Islet of Langerhans (tissue), 1 donor: ENCODE results near the gene RNASEH2C.
A peak's percentile ranks its signal among the peaks of the same experiment; 100 is the strongest.
"Not testable (repeated sequence)": the region's sequence is repeated elsewhere in the genome, so short reads cannot be mapped to it uniquely, and the experiment has no call there.

ENCODE experiments used
- FAIRE-seq: peaks from one replicate; lab custom pipeline; 2011; peaks lifted over from hg19 to GRCh38; lab: Jason Lieb, UNC

The RNASEH2C gene

DNA sequence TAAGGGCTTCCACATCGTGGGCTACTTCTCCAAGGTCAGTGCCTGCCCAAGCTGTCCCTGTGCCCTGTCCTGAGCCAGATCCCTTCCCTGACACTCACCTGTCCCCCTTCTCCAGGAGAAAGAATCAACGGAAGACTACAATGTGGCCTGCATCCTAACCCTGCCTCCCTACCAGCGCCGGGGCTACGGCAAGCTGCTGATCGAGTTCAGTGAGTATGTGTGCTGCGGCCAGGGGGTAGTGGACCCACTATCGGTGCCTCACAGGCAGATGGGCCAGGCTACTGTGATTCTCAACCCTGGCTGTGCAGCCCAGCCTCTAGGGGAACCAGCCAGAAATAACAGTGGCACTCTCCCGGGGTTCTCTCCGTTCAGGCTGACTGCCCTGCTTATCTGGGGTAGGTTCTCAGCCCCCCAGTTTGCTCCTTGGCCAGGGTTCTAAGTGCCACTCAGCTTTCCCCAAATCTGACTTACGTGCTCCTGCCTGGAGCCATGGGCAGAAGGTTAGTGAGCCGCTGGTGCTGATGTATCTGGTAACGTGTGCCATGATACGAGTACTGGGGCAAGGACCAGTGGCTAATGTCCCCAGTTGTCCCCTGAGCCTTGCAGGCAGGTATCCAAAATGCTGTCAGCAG, 3.7 kb downstream of the RNASEH2C start:
- FAIRE-seq, result no peak

DNA sequence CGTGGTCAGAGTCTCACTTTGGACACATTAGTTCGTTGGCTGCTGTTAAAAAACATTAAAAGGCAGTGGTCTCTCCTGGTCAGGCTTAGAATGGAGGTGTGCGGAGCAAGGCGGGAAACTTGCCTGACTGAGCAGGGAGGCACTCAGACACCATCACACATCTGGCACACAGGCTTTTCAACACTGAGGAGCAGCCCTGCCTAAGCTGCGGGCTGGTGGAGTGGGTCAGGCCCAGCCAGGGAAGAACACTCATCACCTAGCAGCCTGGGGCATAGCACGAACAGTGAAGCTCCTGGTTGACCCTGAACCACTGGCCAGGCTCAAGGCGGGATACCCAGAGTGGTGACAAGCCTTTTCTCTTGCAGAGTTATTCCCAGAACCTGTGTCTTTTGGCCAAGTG, 4.3 kb downstream of the RNASEH2C start:
- no peak for FAIRE-seq

DNA sequence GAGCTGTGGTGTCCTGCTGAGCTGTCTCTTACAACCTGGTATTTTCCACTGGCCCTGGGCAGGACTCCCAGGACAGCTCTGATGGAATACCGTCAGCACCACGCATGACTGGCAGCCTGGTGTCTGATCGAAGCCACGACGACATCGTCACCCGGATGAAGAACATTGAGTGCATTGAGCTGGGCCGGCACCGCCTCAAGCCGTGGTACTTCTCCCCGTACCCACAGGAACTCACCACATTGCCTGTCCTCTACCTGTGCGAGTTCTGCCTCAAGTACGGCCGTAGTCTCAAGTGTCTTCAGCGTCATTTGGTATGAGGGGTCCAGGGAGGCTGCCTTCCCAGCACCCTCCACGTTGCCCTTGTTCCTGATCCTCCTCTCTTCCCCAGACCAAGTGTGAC, 6.2 kb downstream of the RNASEH2C start:
- FAIRE-seq, result no peak

DNA sequence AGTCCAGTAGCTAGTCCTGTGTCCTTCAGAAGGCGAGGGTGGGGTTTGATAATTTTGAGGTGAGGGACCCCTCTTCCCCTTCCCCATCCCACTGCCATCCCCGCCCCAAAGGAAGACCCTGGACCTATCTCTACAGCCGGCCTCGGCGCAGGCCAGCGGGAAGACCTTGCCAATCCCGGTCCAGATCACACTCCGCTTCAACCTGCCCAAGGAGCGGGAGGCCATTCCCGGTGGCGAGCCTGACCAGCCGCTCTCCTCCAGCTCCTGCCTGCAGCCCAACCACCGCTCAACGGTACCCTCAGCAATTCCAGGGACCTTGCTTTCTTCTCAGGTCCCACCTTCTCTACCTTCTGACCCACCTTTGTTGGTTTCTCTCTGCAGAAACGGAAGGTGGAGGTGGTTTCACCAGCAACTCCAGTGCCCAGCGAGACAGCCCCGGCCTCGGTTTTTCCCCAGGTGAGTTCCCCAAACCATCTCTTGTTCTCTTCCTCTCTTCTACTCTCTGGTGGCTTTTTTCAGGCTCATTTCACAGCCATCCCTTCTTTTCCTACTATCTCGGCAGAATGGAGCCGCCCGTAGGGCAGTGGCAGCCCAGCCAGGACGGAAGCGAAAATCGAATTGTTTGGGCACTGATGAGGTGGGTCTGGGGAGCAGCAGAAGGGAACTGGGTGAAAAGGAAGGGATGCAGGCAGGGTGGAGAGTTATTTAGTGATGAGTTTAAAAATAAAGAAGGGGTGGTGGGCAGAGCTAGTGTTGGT, 7.2 kb downstream of the RNASEH2C start:
- no peak for FAIRE-seq

DNA sequence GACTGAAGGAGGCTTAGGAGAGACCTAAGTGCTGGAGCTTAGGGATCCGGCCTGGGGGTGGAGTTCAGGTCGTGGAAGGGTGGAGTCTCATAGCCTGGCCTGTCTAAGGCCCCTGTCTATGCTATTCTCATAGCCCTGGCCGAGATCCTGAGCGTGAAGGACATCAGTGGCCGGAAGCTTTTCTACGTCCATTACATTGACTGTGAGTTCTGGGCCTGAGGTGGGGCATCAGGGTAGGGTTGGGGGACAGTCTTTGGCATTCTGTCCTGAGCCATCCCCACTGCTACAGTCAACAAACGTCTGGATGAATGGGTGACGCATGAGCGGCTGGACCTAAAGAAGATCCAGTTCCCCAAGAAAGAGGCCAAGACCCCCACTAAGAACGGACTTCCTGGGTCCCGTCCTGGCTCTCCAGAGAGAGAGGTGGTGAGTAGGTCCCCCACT, 7.9 kb downstream of the RNASEH2C start:
- no peak for FAIRE-seq

DNA sequence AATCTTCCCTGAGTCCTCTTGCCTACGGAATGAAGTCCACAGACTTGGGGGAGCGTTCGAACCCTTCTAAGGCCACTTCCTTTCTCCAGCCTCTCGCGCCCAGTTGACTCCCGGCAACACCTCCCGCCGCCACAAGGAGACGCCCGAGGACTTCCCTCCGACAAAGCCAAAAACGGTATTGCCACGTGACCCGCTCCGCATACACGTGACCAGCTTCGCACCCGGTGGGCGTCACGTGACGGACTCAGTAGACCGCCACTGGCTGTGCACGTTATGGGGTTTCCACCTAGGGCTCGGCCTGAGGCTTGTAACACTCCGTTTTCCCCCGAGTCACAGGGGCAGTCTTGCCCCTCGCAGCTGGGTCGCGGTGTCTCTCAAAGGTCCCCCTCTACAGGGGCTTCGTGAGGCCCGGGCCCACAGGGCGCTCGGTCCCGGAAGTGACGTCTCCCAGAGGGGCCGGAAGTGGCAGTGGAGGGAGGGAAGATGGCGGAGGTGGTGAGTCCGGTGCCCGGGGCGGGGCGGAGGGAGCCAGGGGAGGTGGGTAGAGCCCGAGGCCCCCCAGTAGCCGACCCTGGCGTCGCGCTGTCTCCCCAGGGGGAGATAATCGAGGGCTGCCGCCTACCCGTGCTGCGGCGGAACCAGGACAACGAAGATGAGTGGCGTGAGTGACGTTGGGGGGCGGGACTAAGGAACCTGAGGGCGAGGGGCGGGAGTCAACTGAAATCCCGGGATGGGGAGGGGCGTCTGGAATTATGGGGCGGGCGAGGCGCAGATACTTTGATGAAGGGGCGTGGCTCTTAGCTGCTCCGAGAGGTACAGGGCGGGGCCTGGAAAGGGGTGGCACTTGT, 8.6 kb downstream of the RNASEH2C start, which contains the start of gene KAT5:
Gene KAT5 (plus strand): TSS at position 468 of the 848 bp plus-strand sequence. CDS start 16 bp downstream, at position 484.
- FAIRE-seq, result peak; percentile 13

DNA sequence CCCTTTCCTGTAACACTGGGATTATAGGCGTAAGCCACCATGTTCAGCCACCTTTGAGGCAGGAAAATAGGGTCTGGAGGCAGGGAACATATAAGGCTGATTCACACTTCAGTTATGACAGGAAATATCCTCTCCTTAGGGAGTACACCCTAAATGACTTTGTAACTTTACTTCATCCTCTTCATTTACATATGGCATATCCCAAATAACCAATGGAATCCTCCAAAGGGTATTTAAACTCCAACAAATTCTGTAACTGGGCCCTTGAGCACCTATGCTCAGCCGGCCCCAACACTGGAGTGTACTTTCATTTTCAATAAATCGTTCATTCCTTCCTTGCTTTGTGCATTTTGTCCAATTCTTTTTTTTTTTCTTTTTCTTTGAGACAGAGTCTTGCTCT, 10.2 kb downstream of the RNASEH2C start:
- no peak for FAIRE-seq

DNA sequence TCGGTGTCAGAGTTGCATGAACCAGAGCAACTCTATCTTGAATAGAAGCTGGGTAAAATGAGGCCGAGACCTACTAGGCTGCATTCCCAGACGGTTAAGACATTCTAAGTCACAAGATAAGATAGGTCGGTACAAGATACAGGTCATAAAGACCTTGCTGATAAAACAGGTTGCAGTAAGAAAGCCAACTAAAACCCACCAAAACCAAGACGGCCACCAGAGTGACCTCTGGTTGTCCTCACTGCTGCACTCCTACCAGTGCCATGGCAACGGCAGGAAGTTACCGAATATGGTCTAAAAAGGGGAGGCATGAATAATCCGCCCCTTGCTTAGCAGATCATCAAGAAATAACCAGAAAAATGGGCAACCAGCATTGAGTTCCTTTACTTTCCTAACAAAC, 10.9 kb downstream of the RNASEH2C start:
- no peak for FAIRE-seq

DNA sequence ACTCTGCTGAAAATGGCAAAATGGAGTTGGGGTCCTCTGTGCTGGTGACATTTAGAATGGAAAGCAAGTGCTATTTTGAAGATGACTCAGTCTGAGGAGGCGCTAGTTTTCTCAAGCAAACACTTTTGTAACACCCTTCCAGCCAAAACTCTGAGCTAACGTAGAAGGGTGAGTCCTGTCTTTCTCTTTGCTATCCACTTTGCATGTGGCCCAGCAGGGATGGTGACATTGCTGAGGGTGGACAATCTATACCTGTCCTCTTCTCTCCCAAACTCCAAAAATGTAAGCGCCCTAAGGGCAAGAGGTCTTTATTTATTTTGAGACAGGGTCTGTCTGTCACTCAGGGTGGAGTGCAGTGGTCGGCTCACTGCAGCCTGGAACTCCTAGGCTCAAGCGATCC, 12.1 kb downstream of the RNASEH2C start:
- no peak for FAIRE-seq

DNA sequence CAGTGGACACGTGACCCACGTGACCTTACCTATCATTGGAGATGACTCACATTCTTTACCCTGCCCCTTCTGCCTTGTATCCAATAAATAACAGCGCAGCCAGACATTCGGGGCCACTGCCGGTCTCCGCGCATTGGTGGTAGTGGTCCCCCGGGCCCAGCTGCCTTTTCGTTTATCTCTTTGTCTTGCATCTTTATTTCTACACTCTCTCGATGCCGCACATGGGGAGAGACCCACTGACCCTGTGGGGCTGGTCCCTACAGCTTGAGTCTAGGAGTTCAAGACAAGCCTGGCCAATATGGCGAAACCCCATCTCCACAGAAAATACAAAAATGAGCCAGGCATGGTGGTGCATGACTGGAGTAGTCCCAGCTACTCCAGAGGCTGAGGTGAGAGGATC, 13.6 kb downstream of the RNASEH2C start:
- FAIRE-seq, result not testable (repeated sequence)

DNA sequence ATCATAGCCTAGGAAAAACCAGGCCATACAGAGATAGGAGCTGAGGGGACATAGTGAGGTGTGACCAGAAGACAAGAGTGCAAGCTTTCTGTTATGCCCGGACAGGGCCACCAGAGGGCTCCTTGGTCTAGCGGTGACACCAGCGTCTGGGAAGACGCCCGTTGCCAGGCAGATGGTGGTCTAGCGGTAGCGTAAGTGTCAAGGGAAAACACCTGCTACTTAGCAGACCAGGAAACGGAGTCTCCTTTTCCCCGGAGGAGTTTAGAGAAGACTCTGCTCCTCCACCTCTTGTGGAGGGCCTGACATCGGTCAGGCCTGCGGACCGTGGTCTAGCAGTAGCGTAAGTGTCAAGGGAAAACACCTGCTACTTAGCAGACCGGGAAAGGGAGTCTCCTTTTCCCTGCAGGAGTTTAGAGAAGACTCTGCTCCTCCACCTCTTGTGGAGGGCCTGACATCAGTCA, 14.3 kb downstream of the RNASEH2C start:
- not testable (repeated sequence) for FAIRE-seq

DNA sequence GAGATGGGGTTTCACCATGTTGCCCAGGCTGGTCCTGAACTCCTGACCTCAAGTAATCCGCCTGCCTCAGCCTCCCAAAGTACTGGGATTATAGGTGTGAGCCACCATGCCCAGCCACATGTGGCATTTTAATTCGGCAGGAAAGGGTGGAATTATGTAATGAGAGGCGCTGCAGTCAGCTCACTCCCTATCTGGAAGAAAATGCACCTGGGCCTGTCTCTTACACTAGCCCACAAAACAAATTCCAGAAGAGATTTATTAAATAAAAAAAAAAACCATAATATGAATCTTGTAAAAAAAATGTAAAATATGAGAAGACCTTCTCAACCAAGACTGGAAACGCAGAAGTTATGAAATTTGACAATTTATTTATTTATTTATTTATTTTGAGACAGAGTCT, 16.8 kb downstream of the RNASEH2C start:
- no peak for FAIRE-seq

DNA sequence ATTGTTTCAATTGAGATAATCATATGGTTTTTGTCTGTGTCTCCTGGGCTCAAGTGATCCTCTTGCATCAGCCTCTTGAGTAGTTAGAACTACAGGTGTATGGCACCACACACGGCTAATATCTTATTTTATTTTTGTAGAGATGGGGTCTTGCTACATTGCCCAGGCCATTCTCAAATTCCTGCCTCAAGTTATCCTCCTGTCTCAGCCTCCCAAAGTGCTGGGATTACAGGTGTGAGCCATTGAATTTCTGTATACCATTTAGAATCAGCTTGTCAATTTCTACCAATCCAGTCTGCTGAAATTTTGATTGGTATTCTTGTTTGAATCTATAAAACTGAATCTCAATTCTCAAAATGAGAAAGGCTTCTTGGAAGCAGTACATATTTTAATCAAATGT, 18.9 kb downstream of the RNASEH2C start:
- FAIRE-seq, result no peak

DNA sequence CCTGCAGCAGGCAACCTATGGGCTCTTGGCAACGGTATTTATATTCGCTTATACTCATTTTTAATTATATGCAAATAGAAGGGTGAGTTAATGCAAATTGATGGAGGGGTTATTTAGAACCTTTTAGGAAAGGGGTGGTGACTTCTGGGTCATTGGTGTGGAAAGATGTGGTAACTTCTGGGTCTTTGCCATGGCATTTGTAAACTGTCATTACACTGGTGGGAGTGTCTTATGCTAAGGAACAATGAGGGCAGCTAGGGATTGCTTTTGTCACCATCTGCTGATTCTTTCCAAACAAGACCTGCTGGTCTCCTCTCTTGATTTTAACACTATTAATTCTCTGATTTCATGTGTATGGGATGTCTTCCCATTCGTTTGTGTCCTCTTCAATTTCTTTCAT, 20.2 kb downstream of the RNASEH2C start:
- no peak for FAIRE-seq

DNA sequence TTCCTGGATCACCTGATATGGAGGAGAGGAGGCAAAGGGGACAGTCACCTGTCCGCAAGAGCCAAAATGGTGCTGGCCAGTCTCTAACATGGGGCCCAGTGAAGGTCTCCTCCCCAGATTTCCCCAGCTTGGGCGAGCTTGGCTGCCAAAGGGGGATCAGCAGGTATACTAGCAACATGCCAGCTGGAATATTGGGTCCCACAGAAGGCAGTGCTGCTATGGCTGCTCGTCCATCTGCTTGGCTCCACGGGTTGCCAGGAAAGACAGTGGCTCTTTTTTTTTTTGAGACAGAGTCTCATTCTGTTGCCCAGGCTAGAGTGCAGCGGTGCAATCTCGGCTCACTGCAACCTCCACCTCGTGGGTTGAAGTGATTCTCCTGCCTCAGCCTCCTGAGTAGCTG, 21.3 kb downstream of the RNASEH2C start:
- no peak for FAIRE-seq

DNA sequence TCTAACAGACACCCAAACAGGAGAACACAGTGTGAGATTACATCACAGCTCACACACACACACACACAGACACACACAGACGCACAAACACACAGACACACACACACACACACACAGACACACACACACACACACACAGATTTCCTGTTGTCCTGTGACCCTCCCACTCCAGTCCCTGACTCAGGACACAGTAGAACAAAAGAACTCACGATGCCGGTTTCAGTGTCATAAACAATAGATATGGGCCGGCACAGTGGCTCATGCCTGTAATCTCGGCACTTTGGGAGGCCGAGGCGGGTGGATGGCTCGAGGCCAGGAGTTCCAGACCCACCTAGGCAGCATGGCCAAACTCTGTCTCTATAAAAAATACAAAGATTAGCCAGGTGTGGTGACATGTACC, 22.4 kb downstream of the RNASEH2C start:
- no peak for FAIRE-seq

DNA sequence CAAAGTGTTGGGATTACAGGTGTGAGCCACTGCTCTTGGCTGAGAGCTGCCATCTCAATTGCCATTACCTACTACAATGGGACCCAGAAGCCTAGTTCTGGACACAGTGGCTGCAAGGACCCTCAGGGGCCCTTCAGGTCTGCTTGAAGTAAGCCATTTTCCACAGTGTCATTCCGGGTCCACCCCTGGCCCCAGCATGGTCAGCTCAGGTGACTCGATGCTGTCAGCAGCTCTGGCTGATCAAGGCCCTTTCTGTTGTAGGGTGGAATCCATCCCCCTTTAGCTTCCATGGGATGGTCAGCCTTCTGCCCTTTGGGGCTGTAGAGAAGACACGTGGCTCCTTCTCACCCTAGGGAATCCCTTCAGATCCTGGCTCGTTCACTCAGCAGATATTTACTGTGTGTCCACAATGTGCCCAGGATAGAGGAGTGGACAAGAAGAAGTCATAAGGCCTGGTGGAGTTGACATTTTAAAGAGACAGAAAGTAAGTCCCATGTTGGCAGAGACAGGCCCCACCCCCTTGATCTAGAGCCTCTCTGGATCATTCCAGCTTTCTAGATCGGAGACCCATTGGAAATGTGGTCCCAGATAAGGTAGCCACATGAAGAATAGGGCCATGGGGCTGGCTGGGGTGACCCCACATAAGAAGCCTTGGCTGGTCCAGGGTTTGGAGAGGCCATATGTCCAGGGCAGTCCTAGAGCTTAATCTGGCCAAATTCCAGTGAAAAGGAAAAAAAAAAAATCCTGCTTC, 23.6 kb downstream of the RNASEH2C start:
- FAIRE-seq, result no peak

DNA sequence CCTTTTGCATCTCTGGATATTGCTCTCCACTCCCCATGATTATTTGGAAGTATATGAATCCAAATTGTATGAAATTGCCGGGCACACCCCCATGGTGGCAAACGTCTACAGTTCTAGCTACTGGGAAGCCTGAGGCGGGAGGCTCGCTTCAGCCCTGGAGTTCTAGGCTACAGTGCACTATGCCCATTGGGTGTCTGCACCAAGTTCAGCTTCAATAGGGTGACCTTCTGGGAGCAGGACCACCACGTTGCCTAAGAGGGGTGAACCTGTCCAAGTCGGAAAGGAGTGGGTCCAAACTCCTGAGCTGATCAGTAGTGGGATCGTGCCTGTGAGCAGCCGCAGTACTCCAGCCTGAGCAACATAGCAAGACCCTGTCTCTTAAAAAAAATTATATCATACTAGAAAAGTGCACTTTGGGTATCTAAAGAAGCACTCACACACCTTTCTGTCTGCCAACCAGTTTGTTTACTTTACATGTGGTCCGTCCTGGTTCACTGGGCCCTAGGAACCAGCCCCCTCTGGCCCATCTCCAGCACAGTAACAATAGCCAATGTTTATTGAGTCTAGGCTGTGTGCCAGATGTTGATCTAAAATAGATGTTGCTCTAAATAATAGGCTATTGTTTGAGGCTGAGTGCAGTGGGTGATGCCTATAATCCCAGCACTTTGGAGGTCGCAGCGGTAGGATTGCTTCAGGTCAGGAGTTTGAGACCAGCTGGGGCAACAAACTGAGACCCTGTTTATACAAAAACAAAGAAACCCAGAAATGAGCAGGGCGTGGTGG, 24.9 kb downstream of the RNASEH2C start:
- FAIRE-seq, result no peak

DNA sequence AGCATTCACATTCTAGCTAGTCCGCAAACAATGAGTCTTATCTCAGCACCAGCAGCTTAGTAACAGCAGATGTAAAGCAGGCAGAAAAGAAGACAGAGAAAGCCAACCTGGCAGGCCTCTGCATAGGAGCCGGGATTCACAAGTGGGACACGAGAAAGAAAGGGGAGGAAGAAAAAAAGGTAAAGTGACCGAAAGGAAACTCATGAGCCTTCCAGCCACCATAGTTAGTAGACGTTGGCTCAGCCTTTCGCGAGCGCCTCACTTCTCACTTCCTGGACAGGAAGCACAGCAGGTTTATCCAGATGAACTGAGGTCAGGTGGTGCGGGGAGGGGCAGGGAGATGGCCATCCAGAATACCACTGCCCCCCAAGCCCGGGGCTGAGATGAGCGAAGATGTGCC, 28.2 kb downstream of the RNASEH2C start:
- FAIRE-seq, result no peak

DNA sequence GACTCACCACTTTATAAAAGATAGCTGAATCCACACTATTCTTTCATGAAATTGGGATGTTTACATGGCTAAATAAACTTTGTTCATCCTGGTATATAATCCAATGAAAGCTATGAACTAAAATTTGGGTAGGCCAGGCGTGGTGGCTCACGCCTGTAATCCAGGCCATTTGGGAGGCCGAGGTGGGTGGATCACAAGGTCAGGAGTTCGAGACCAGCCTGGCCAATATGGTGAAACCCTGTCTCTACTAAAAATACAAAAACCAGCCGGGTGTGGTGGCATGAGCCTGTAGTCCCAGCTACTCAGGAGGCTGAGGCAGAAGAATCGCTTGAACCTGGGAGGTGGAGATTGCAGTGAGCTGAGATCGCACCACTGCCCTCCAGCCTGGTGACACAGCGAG, 28.8 kb downstream of the RNASEH2C start:
- not testable (repeated sequence) for FAIRE-seq

DNA sequence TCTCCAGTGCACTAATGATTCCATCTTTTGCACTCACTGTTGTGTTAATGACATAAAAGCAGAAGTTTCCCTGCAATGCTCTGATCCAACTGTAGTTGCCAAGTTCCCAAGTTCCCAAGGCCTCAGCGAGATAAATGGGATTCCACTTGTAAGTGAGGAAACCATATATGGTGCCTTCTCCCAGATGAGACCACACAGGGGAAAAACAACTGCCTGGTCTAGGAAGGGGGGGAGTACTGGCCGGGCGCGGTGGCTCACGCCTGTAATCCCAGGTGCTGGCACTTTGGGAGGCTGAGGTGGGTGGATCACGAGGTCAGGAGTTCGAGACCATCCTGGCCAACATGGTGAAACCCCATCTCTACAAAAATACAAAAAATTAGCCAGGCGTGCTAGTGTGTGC, 34.6 kb downstream of the RNASEH2C start:
- FAIRE-seq, result no peak
